GM12873 (cell line): ENCODE results near the gene WDFY4.

Experiments used
- CTCF ChIP-seq: IDR thresholded peaks from 2 replicates; pipeline ENCODE4 v1.5.1; 2012; ENCODE audit warnings: low read depth, mild to moderate bottlenecking, moderate library complexity, low read length, control low read depth; ENCODE audit not compliant: insufficient read depth; ENCODE audit errors: missing control alignments

The WDFY4 gene

GRCh38 chr10:48786606-48787282 is 102.1 kb downstream of the WDFY4 start:
- no peak for TF ChIP-seq CTCF

- no peak for TF ChIP-seq CTCF
These were observed 103.9 kb downstream of the WDFY4 start for GRCh38 chr10:48788554-48788953.

- TF ChIP-seq CTCF: no peak
These were observed 105.1 kb downstream of the WDFY4 start for GRCh38 chr10:48789486-48790456.

- TF ChIP-seq CTCF: no peak
These were observed 105.9 kb downstream of the WDFY4 start for GRCh38 chr10:48790457-48791044.

GRCh38 chr10:48791267-48791928 is 106.7 kb downstream of the WDFY4 start:
- TF ChIP-seq CTCF: no peak

GRCh38 chr10:48792121-48792520 is 107.4 kb downstream of the WDFY4 start:
- TF ChIP-seq CTCF: no peak
